Endodermal cell (in vitro differentiated cells): Measurements from ENCODE around the gene SLC25A39. TPM values are rescaled to one million over a fixed set of nuclear protein-coding genes. Genes with fewer than 3 reads are reported as not detected.

ENCODE experiments used
- DNase-seq: peaks from one replicate; pipeline ENCODE4 v3.0.0-alpha.2; 2017
- H3K27ac ChIP-seq: 2 replicates; pipeline ENCODE4 v1.5.1; 2013; ENCODE audit warnings: mild to moderate bottlenecking, low read depth, low read length, moderate library complexity
- H3K27me3 ChIP-seq: 2 replicates; pipeline ENCODE4 v1.6.1; 2013; ENCODE audit warnings: mild to moderate bottlenecking, low read length, moderate library complexity; ENCODE audit not compliant: insufficient read depth, control insufficient read depth, poor library complexity, severe bottlenecking
- H3K36me3 ChIP-seq: 2 replicates; pipeline ENCODE4 v1.7.0; 2013; ENCODE audit warnings: mild to moderate bottlenecking, low read length, moderate library complexity; ENCODE audit not compliant: control insufficient read depth, insufficient read depth
- H3K4me1 ChIP-seq: one replicate; pipeline ENCODE4 v1.7.0; 2013; ENCODE audit warnings: low read length; ENCODE audit not compliant: control insufficient read depth, insufficient read depth
- H3K4me3 ChIP-seq: 2 replicates; pipeline ENCODE4 v1.5.1; 2013; ENCODE audit warnings: mild to moderate bottlenecking, low read length, moderate library complexity
- H3K9ac ChIP-seq: 2 replicates; pipeline ENCODE4 v1.6.1; 2013; ENCODE audit warnings: mild to moderate bottlenecking, low read length, moderate library complexity; ENCODE audit not compliant: poor library complexity, severe bottlenecking; ENCODE audit errors: extremely low read depth
- H3K9me3 ChIP-seq: 2 replicates; pipeline ENCODE4 v1.6.1; 2013; ENCODE audit warnings: mild to moderate bottlenecking, low read length, moderate library complexity; ENCODE audit not compliant: control insufficient read depth
- H3K27ac Mint-ChIP-seq: 2 replicates; pipeline ENCODE4 v1.8.0; 2020; ENCODE audit warnings: mixed read lengths
- H3K27me3 Mint-ChIP-seq: 2 replicates; pipeline ENCODE4 v1.8.0; 2021; ENCODE audit warnings: mild to moderate bottlenecking, mixed read lengths; ENCODE audit not compliant: insufficient read depth
- H3K36me3 Mint-ChIP-seq: 2 replicates; pipeline ENCODE4 v1.8.0; 2020; ENCODE audit warnings: low read depth, mixed read lengths
- H3K4me1 Mint-ChIP-seq: 2 replicates; pipeline ENCODE4 v1.8.0; 2020; ENCODE audit warnings: mixed read lengths
- H3K4me3 Mint-ChIP-seq: 2 replicates; pipeline ENCODE4 v1.8.0; 2020; ENCODE audit warnings: mild to moderate bottlenecking, moderate library complexity, mixed read lengths
- H3K9me3 Mint-ChIP-seq: 2 replicates; pipeline ENCODE4 v1.8.0; 2020; ENCODE audit warnings: mild to moderate bottlenecking, mixed read lengths
- CTCF ChIP-seq: fragments of 200-600 bp; sonication (generic); conservative IDR thresholded peaks from 2 replicates; pipeline ENCODE4 v1.5.0; 2021; ENCODE audit warnings: antibody characterized with exemption, mild to moderate bottlenecking
- WGBS, 2 experiments: methylation state at CpG; one replicate each; pipeline versions ENCODE4 v1.1.5 to v1.1.7; 2013; ENCODE audit warnings: missing lambda C conversion rate in 2 of 2, mixed read lengths in 1 of 2; ENCODE audit not compliant: insufficient coverage in 1 of 2, insufficient read length in 1 of 2; 5-methylcytosine and 5-hydroxymethylcytosine counted together
- total RNA-seq, 2 donors: library from RNA; stranded (reverse); fragmentation: NEBNext Ultra II Directional in 1 of 2; extraction: Animal tissue kit (Norgen Biotek cat#: 25700) in 1 of 2; gene quantifications; 2 replicates in 1 of 2; 3 replicates in 1 of 2; pipeline ENCODE4 v1.2.1, GENCODE V29; 2021

SLC25A39 gene
- total RNA-seq, 2 donors from 2014 or later: 191 to 201 TPM

DNA sequence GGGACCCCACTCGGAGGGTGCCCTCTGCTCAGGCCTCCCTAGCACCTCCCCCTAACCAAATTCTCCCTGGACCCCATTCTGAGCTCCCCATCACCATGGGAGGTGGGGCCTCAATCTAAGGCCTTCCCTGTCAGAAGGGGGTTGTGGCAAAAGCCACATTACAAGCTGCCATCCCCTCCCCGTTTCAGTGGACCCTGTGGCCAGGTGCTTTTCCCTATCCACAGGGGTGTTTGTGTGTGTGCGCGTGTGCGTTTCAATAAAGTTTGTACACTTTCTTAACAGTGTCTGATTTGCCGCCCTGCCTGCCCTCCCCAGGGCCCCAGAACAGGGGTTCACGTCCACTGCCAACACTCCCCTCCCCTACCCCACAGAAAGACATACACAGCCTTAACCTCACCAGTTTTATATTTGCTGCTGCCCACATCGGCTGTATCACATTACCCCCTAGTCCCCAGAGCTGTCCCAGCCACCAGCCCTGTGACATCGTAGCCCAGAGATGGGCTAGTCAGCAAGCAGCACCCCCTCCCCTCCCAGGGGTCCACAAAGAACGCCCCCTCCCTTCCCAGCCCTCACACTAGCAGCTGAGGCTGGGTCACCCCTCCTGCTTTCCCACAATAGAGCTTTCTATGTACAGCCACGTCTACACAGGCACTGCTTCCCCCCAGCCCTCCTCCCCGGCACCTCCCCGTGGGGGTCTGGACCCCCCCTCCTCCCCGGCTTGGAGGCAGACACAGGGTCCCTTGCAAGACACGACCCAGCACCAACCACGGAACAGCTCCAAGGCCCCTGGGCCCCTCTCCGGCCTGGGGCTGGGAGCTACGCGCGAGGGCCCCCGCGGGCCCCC, 28.4 kb upstream of the SLC25A39 start:
- no peak for DNase-seq
- H3K9me3 Mint-ChIP-seq: no peaks in the 10 kb centered on the region
- peak overlapping the region; percentile 43 for H3K4me3 Mint-ChIP-seq
- Histone ChIP-seq H3K27me3 (no peaks in the 10 kb centered on the region), H3K36me3 (peaks cover 32% of the 10 kb centered on the region), H3K4me1 (no peaks in the 10 kb centered on the region), H3K9ac (no peak overlapping the region), H3K27ac (no peak overlapping the region), H3K9me3 (no peaks in the 10 kb centered on the region), H3K4me3 (no peak overlapping the region)
- H3K4me1 Mint-ChIP-seq: no peaks in the 10 kb centered on the region
- no peak for TF ChIP-seq CTCF
- H3K27ac Mint-ChIP-seq: no peak overlapping the region
- H3K27me3 Mint-ChIP-seq: peaks cover 3% of the 10 kb centered on the region
- peaks cover 19% of the 10 kb centered on the region for H3K36me3 Mint-ChIP-seq
- 66 to 82% methylated on average over 8 to 22 of the region's 22 CpGs for WGBS, 2 experiments

DNA sequence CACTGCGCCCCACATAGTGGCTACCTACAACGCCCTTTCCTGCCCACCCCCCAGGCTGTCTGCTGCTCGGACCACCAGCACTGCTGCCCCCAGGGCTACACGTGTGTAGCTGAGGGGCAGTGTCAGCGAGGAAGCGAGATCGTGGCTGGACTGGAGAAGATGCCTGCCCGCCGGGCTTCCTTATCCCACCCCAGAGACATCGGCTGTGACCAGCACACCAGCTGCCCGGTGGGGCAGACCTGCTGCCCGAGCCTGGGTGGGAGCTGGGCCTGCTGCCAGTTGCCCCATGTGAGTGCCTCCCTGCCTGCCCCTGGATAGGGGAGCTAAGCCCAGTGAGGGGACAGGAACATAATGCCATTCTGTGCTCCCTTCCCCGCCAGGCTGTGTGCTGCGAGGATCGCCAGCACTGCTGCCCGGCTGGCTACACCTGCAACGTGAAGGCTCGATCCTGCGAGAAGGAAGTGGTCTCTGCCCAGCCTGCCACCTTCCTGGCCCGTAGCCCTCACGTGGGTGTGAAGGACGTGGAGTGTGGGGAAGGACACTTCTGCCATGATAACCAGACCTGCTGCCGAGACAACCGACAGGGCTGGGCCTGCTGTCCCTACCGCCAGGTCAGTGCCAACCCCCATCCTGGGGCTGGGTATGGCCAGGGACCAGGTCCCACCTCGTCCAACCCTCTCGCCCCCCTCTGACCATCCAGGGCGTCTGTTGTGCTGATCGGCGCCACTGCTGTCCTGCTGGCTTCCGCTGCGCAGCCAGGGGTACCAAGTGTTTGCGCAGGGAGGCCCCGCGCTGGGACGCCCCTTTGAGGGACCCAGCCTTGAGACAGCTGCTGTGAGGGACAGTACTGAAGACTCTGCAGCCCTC, 27.6 kb upstream of the SLC25A39 start:
- H3K27ac Mint-ChIP-seq: no peak overlapping the region
- H3K27me3 Mint-ChIP-seq: peaks cover 3% of the 10 kb centered on the region

More for the DNA sequence above, 27.6 kb upstream of the SLC25A39 start:
- Histone ChIP-seq H3K4me1 (no peaks in the 10 kb centered on the region), H3K4me3 (no peak overlapping the region), H3K36me3 (peaks cover 28% of the 10 kb centered on the region), H3K9me3 (no peaks in the 10 kb centered on the region), H3K27ac (no peak overlapping the region), H3K9ac (no peak overlapping the region), H3K27me3 (no peaks in the 10 kb centered on the region)
- no peaks in the 10 kb centered on the region for H3K9me3 Mint-ChIP-seq
- WGBS, 2 experiments: 93 to 98% methylated on average over 22 to 36 of the region's 36 CpGs
- TF ChIP-seq CTCF: no peak
- peaks cover 19% of the 10 kb centered on the region for H3K36me3 Mint-ChIP-seq
- H3K4me3 Mint-ChIP-seq: no peak overlapping the region
- H3K4me1 Mint-ChIP-seq: no peaks in the 10 kb centered on the region
- DNase-seq: no peak
